Liver (tissue), 9 donors: ENCODE data around the gene CYP3A4. TPM values are rescaled to one million over a fixed set of nuclear protein-coding genes. Genes with fewer than 3 reads are reported as not detected.

Source experiments
- DNase-seq: peaks from one replicate; pipeline ENCODE4 v3.0.0-alpha.2; 2017; ENCODE audit warnings: low spot score
- H3K27ac ChIP-seq, 2 donors: one replicate each; pipeline ENCODE4 v1.7.0; 2013; ENCODE audit warnings: inconsistent platforms in 2 of 2, low read length in 2 of 2, control low read depth in 1 of 2, low read depth in 1 of 2, mild to moderate bottlenecking in 1 of 2
- H3K27me3 ChIP-seq, 4 donors: one replicate each; pipeline versions ENCODE4 v1.6.1 to v1.7.0; 2013; ENCODE audit warnings: low read length in 3 of 4, inconsistent platforms in 1 of 4, mild to moderate bottlenecking in 1 of 4, moderate library complexity in 1 of 4; ENCODE audit not compliant: control insufficient read depth in 4 of 4, insufficient read depth in 4 of 4
- H3K36me3 ChIP-seq, 4 donors: one replicate each; pipeline versions ENCODE4 v1.6.1 to v1.7.0; 2013; ENCODE audit warnings: low read length in 3 of 4, mild to moderate bottlenecking in 3 of 4, low read depth in 1 of 4, moderate library complexity in 1 of 4; ENCODE audit not compliant: control insufficient read depth in 4 of 4, insufficient read depth in 3 of 4
- H3K4me1 ChIP-seq, 4 donors: one replicate each; pipeline versions ENCODE4 v1.6.1 to v1.7.0; 2013; ENCODE audit warnings: low read length in 3 of 4, mild to moderate bottlenecking in 3 of 4, moderate library complexity in 1 of 4; ENCODE audit not compliant: control insufficient read depth in 4 of 4, insufficient read depth in 4 of 4
- H3K4me3 ChIP-seq, 3 donors: one replicate each; pipeline versions ENCODE4 v1.6.1 to v1.7.0; 2013; ENCODE audit warnings: low read length in 3 of 3, control low read depth in 1 of 3, low read depth in 1 of 3, mild to moderate bottlenecking in 1 of 3
- H3K9ac ChIP-seq, 2 donors: one replicate each; pipeline ENCODE4 v1.7.0; 2013; ENCODE audit warnings: low read length in 2 of 2, mild to moderate bottlenecking in 2 of 2, moderate library complexity in 2 of 2, control low read depth in 1 of 2, low read depth in 1 of 2
- H3K9me3 ChIP-seq, 4 donors: one replicate each; pipeline versions ENCODE4 v1.6.1 to v1.7.0; 2013; ENCODE audit warnings: low read length in 3 of 4; ENCODE audit not compliant: control insufficient read depth in 4 of 4
- CTCF ChIP-seq: fragments of 150-350 bp; IDR thresholded peaks from 2 replicates; pipeline ENCODE4 v1.5.1; 2017; ENCODE audit warnings: improper control_type of control experiment, low read depth, low read length; ENCODE audit not compliant: missing input control
- FOXA1 ChIP-seq: IDR thresholded peaks from 2 replicates; pipeline ENCODE4 v1.6.1; 2016; ENCODE audit warnings: antibody characterized with exemption
- FOXA2 ChIP-seq: IDR thresholded peaks from 2 replicates; pipeline ENCODE4 v1.6.1; 2016; ENCODE audit warnings: antibody characterized with exemption
- GABPA ChIP-seq, 2 donors: IDR thresholded peaks in 1 of 2; conservative IDR thresholded peaks in 1 of 2; 2 replicates each; pipeline ENCODE4 v1.6.1; 2016; ENCODE audit warnings: antibody characterized with exemption in 2 of 2, mild to moderate bottlenecking in 1 of 2, moderate library complexity in 1 of 2
- HNF4A ChIP-seq, 2 donors: conservative IDR thresholded peaks; 2 replicates each; pipeline ENCODE4 v1.6.1; 2016; ENCODE audit warnings: antibody characterized with exemption in 2 of 2, mild to moderate bottlenecking in 2 of 2
- HNF4G ChIP-seq: IDR thresholded peaks from 2 replicates; pipeline ENCODE4 v1.6.1; 2016; ENCODE audit warnings: antibody characterized with exemption
- JUND ChIP-seq, 2 donors: IDR thresholded peaks; 2 replicates each; pipeline ENCODE4 v1.6.1; 2016; ENCODE audit warnings: antibody characterized with exemption in 2 of 2
- MAX ChIP-seq: IDR thresholded peaks from 2 replicates; pipeline ENCODE4 v1.6.1; 2016; ENCODE audit warnings: antibody characterized with exemption
- RAD21 ChIP-seq, 2 donors: IDR thresholded peaks; 2 replicates each; pipeline ENCODE4 v1.6.1; 2016; ENCODE audit warnings: antibody characterized with exemption in 2 of 2, mild to moderate bottlenecking in 2 of 2
- RXRA ChIP-seq, 2 donors: IDR thresholded peaks; 2 replicates each; pipeline ENCODE4 v1.6.1; 2017 to 2018; ENCODE audit warnings: antibody characterized with exemption in 2 of 2, mild to moderate bottlenecking in 1 of 2
- SP1 ChIP-seq: IDR thresholded peaks from 2 replicates; pipeline ENCODE4 v1.6.1; 2018; ENCODE audit warnings: antibody characterized with exemption, mild to moderate bottlenecking
- TAF1 ChIP-seq: conservative IDR thresholded peaks from 2 replicates; pipeline ENCODE4 v1.6.1; 2016; ENCODE audit warnings: antibody characterized with exemption, mild to moderate bottlenecking
- YY1 ChIP-seq: IDR thresholded peaks from 2 replicates; pipeline ENCODE4 v1.6.1; 2016; ENCODE audit warnings: antibody characterized with exemption, mild to moderate bottlenecking
- WGBS: extraction: QIAGEN DNeasy Blood & Tissue Kit; methylation state at CpG from one replicate; pipeline ENCODE4 v1.1.7; 2013; 5-methylcytosine and 5-hydroxymethylcytosine counted together
- polyA plus RNA-seq, 2 donors: library from polyadenylated mRNA; stranded (reverse) in 1 of 2; unstranded in 1 of 2; fragments of 200-250 nt in 1 of 2; fragments of >200 nt in 1 of 2; fragmentation: Nextera tagmentation in 1 of 2; extraction: Ambion mirVana in 1 of 2; gene quantifications; one replicate each; pipeline versions ENCODE4 v1.2.1 to v1.2.3, GENCODE V29; 2013 to 2015
- total RNA-seq, 2 donors: library from RNA; depleted of rRNA; stranded (reverse); fragments of >200 nt; gene quantifications; one replicate each; pipeline ENCODE4 v1.2.3, GENCODE V29; 2014
- TF ChIP-seq, protein P1 (sequence below): IDR thresholded peaks from 2 replicates; pipeline ENCODE4 v1.6.1; 2016; ENCODE audit warnings: antibody characterized with exemption
- donor health status: healthy.
- donor health status: healthy.
- donor health status: healthy.
- donor health status: healthy.
- donor health status: healthy.

Gene CYP3A4
- total and polyA plus RNA-seq, 4 donors, result 0.51 to 1,082 (median 289) TPM

- no peak within 1 kb of the TSS for H3K4me3 ChIP-seq
- no peaks in the 10 kb centered on the region for H3K9me3 ChIP-seq
- no peaks in the 10 kb centered on the region for H3K36me3 ChIP-seq
- no peaks in the 10 kb centered on the region for H3K27me3 ChIP-seq
- H3K9ac ChIP-seq, result no peak within 1 kb of the TSS
- peak; percentile 67 for DNase-seq
- WGBS, result 88% methylated on average over 5 of the region's 5 CpGs
- H3K4me1 ChIP-seq, result peaks cover 2 to 14% (median 4%) of the 10 kb centered on the region in 4 donors
- H3K27ac ChIP-seq, result no peak within 1 kb of the TSS
- TF ChIP-seq HNF4G (no peak), TAF1 (peak; percentile 23)
Measured at GRCh38 chr7:99734987-99735386, 49.0 kb downstream of the CYP3A4 start, which contains the start of gene CYP3A7. TSS of gene CYP3A7 (minus strand) at chr7:99735196. CDS start at chr7:99735093, 103 bp downstream.

GRCh38 chr7:99733448-99733847 is 50.5 kb downstream of the CYP3A4 start:
- no peak for TF ChIP-seq YY1
- no peak for TF ChIP-seq TAF1
- TF ChIP-seq RAD21 (IDR thresholded peaks at IDR 0.05), result peak in 1 of 2 donors; percentile 11
- TF ChIP-seq, protein P1, sequence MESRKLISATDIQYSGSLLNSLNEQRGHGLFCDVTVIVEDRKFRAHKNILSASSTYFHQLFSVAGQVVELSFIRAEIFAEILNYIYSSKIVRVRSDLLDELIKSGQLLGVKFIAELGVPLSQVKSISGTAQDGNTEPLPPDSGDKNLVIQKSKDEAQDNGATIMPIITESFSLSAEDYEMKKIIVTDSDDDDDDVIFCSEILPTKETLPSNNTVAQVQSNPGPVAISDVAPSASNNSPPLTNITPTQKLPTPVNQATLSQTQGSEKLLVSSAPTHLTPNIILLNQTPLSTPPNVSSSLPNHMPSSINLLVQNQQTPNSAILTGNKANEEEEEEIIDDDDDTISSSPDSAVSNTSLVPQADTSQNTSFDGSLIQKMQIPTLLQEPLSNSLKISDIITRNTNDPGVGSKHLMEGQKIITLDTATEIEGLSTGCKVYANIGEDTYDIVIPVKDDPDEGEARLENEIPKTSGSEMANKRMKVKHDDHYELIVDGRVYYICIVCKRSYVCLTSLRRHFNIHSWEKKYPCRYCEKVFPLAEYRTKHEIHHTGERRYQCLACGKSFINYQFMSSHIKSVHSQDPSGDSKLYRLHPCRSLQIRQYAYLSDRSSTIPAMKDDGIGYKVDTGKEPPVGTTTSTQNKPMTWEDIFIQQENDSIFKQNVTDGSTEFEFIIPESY, result no peak
- peak; percentile 8 for TF ChIP-seq CTCF
- no peak for TF ChIP-seq JUND (IDR thresholded peaks at IDR 0.05)
- no peak for TF ChIP-seq FOXA1
- no peak for TF ChIP-seq RXRA (IDR thresholded peaks at IDR 0.05)
- DNase-seq, result no peak
- no peak overlapping the region for H3K4me3 ChIP-seq
- H3K9me3 ChIP-seq, result no peaks in the 10 kb centered on the region
- no peak overlapping the region for H3K9ac ChIP-seq
- peaks cover 8 to 14% (median 9%) of the 10 kb centered on the region in 4 donors for H3K4me1 ChIP-seq
- no peaks in the 10 kb centered on the region for H3K27me3 ChIP-seq
- no peaks in the 10 kb centered on the region for H3K36me3 ChIP-seq
- 61% methylated on average over 2 of the region's 2 CpGs for WGBS
- H3K27ac ChIP-seq, result peak overlapping the region; percentile 5 to 61

DNA sequence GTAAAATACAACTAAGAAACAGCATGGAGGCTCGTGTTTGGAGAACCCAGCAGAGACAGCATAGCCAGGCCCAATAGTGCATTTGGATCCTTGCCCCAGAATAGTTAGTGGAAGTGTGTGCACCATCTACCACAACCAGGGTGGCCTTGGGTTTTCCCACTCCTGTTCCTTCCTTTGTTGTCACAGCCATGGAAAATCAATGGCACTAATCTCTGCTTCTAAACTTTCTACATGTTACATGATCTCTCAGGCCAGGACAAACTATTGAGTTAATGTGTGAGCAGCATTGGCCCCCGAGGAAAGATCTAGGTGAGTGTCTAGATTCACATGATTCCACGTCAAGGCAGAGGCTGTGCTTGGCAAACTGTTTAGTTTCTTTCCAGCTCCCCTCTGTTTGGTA is 51.0 kb downstream of the CYP3A4 start:
- Histone ChIP-seq H3K4me3 (no peak overlapping the region), H3K4me1 (peaks cover 8 to 14% (median 9%) of the 10 kb centered on the region in 4 donors), H3K27ac (peak overlapping the region; percentile 5 to 61), H3K36me3 (no peaks in the 10 kb centered on the region), H3K27me3 (no peaks in the 10 kb centered on the region), H3K9me3 (no peaks in the 10 kb centered on the region), H3K9ac (no peak overlapping the region)
- no peak for DNase-seq
- TF ChIP-seq TAF1 (no peak), YY1 (peak; percentile 46), HNF4A (conservative IDR thresholded peaks at IDR 0.05) (peak; percentile 47 to 55), RAD21 (IDR thresholded peaks at IDR 0.05) (peak in 1 of 2 donors; percentile 41), MAX (no peak), FOXA2 (peak; percentile 62), RXRA (IDR thresholded peaks at IDR 0.05) (peak; percentile 77 to 82), SP1 (peak; percentile 76), GABPA (IDR thresholded peaks at IDR 0.05 in 1 of 2, conservative IDR thresholded peaks at IDR 0.05 in 1 of 2) (no peak)
- TF ChIP-seq, protein P1, result peak; percentile 68
- WGBS, result 49% methylated on average over 3 of the region's 3 CpGs
